Activated T-cell treated with anti-CD3 and anti-CD28 coated beads for 4 hours (primary cell): ENCODE results near the gene DAGLA.

Experiments used
- DNase-seq: peaks from one replicate; pipeline ENCODE4 v3.0.0-alpha.2; 2020

The DAGLA gene

GRCh38 chr11:61769169-61769920 is 89.2 kb downstream of the DAGLA start:
- DNase-seq: no peak

GRCh38 chr11:61769946-61770683 is 89.9 kb downstream of the DAGLA start:
- DNase-seq: no peak

GRCh38 chr11:61771195-61771894 is 91.2 kb downstream of the DAGLA start:
- DNase-seq: no peak

GRCh38 chr11:61771985-61772455 is 91.8 kb downstream of the DAGLA start:
- DNase-seq: no peak

GRCh38 chr11:61773356-61773755 is 93.2 kb downstream of the DAGLA start:
- no peak for DNase-seq

GRCh38 chr11:61773809-61774208 is 93.6 kb downstream of the DAGLA start:
- DNase-seq: no peak

GRCh38 chr11:61774411-61774810 is 94.2 kb downstream of the DAGLA start:
- DNase-seq: no peak

- DNase-seq: no peak
Measured at GRCh38 chr11:61775106-61775505, 94.9 kb downstream of the DAGLA start.

GRCh38 chr11:61775606-61776554 is 95.7 kb downstream of the DAGLA start:
- no peak for DNase-seq

GRCh38 chr11:61776561-61777075 is 96.4 kb downstream of the DAGLA start:
- peak; percentile 29 for DNase-seq

- peak; percentile 45 for DNase-seq
Measured at GRCh38 chr11:61777234-61778090, 97.3 kb downstream of the DAGLA start.

- no peak for DNase-seq
Measured at GRCh38 chr11:61778357-61778886, 98.2 kb downstream of the DAGLA start.

GRCh38 chr11:61778920-61779650 is 98.9 kb downstream of the DAGLA start:
- no peak for DNase-seq

- DNase-seq: no peak
Measured at GRCh38 chr11:61779666-61780525, 99.7 kb downstream of the DAGLA start.

GRCh38 chr11:61780581-61781162 is 100.5 kb downstream of the DAGLA start:
- no peak for DNase-seq

GRCh38 chr11:61781585-61781984 is 101.4 kb downstream of the DAGLA start:
- DNase-seq: no peak

GRCh38 chr11:61782299-61782698 is 102.1 kb downstream of the DAGLA start:
- no peak for DNase-seq

GRCh38 chr11:61782841-61783240 is 102.7 kb downstream of the DAGLA start:
- DNase-seq: no peak
